ENCODE results near the gene LSS. TPM values are rescaled to one million over a fixed set of nuclear protein-coding genes. Genes with fewer than 3 reads are reported as not detected.
"Not testable (repeated sequence)": the region's sequence is repeated elsewhere in the genome, so short reads cannot be mapped to it uniquely, and the experiment has no call there.

The LSS gene
- total RNA-seq, 1 donor from 2014 or later = 14.1 TPM

DNA sequence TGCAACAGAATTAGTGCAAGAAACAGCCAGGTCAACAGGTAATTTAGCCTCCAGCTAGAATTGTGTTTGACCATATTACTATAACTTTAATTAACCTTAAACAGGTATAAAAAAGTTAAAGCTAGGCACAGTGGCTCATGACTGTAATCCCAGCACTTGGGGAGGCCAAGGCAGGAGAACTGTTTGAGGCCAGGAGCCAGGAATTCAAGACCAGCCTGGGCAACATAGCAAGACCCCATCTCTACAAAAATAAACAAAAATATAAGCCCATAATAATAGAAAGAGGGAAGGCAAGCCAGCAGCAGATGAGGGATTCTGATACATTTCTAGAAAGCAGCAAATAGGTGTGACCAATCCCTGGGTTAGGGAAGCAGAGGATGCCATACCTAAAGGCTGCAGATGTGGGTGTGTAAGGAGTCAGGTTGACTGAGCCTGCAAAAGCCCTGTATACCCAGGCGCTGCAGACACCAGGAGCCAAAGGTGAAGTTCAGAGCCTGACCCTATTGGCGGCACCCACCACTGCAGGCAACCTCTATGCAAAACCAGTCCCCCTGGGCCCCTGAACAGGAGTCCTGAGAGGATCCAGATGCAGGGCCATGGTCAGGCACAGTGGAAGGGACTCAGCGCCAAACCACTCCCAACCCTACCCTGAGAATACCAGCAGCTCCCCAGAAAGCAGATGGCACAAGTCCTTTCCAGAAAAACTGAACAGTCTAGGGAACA lies 19.3 kb upstream of the LSS start:
- no peak overlapping the region for H3K4me3 ChIP-seq (ENCODE audit: low read length in 3 of 3)
- no peaks in the 10 kb centered on the region for H3K9me3 ChIP-seq (ENCODE audit: control insufficient read depth in 3 of 3, low read length in 3 of 3)
- H3K36me3 ChIP-seq (ENCODE audit: control insufficient read depth in 3 of 3, insufficient read depth in 3 of 3, low read length in 3 of 3) = peaks cover 51 to 74% (median 69%) of the 10 kb centered on the region in 3 donors

DNA sequence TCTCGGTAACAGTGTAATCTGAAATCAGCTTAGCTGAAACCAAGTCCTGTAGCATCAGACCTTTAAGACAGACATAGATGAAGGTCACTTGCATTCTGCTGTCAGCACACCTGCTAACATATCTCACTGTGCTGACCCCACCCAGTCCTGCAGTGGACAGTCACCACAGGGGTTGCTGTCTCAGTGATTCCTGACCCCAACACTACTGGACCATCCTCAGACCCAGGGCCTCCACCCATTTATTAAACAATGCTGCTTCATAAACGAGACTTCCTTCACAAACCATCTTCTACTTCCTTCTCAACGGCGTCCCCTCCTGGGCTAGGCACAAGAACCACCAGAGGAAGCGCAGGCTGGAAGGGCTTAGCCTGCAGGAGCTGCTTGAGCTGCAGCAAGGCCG lies 17.8 kb upstream of the LSS start:
- peaks cover 53 to 79% (median 77%) of the 10 kb centered on the region in 3 donors for H3K36me3 ChIP-seq (ENCODE audit: control insufficient read depth in 3 of 3, insufficient read depth in 3 of 3, low read length in 3 of 3)

More for the DNA sequence above, 19.3 kb upstream of the LSS start:
- H3K27me3 ChIP-seq (ENCODE audit: control insufficient read depth in 3 of 3, insufficient read depth in 3 of 3, low read length in 3 of 3) = no peaks in the 10 kb centered on the region
- H3K4me1 ChIP-seq (ENCODE audit: control insufficient read depth in 3 of 3, insufficient read depth in 3 of 3, low read length in 3 of 3) = peaks cover 0 to 2% (median 0%) of the 10 kb centered on the region in 3 donors
- peak overlapping the region in 2 of 3 donors; percentile 8 to 12 for H3K9ac ChIP-seq (ENCODE audit: low read depth in 1 of 3, low read length in 3 of 3)
- no peak overlapping the region for H3K27ac ChIP-seq (ENCODE audit: low read depth, low read length)

DNA sequence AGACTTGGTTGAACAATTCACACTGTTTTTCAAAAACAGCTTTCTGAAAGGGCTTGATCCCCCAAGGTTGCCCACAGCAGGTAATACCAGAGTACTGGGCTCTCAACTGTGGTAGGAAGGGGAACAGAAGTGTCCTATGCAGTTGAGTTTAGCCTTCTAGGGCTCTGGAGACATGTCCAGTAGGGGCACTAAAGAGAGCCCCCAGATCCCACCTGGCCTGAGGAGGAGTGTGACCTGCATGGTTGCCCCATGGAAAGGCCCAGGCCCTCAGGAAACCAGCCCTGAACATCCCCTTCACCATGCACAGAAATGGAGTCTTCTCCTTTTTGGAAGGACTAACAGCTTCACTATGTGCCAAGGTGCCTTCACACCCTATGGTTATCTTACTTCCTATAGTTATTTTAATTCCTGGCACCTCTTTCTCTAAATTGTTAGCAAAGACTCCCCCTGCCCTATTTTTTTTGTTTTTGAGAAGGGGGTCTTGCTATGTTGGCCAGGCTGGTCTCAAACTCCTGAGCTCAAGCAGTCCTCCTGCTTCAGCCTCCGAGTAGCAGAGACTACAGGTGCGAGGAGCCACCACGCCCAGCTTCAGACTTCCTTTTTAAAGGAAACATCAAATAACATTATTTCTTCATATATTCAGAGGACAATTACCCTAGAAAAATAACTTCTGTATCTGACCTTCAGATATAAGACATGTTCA lies 16.8 kb upstream of the LSS start:
- Histone ChIP-seq H3K27me3 (ENCODE audit: control insufficient read depth in 3 of 3, insufficient read depth in 3 of 3, low read length in 3 of 3) (no peaks in the 10 kb centered on the region), H3K36me3 (ENCODE audit: control insufficient read depth in 3 of 3, insufficient read depth in 3 of 3, low read length in 3 of 3) (peaks cover 58 to 79% (median 79%) of the 10 kb centered on the region in 3 donors), H3K27ac (ENCODE audit: low read depth, low read length) (no peak overlapping the region), H3K4me3 (ENCODE audit: low read length in 3 of 3) (no peak overlapping the region), H3K9ac (ENCODE audit: low read depth in 1 of 3, low read length in 3 of 3) (no peak overlapping the region), H3K9me3 (ENCODE audit: control insufficient read depth in 3 of 3, low read length in 3 of 3) (no peaks in the 10 kb centered on the region), H3K4me1 (ENCODE audit: control insufficient read depth in 3 of 3, insufficient read depth in 3 of 3, low read length in 3 of 3) (peaks cover 0 to 2% (median 0%) of the 10 kb centered on the region in 3 donors)

More for the DNA sequence above, 17.8 kb upstream of the LSS start:
- Histone ChIP-seq H3K9me3 (ENCODE audit: control insufficient read depth in 3 of 3, low read length in 3 of 3) (no peaks in the 10 kb centered on the region), H3K27ac (ENCODE audit: low read depth, low read length) (no peak overlapping the region), H3K9ac (ENCODE audit: low read depth in 1 of 3, low read length in 3 of 3) (no peak overlapping the region), H3K4me1 (ENCODE audit: control insufficient read depth in 3 of 3, insufficient read depth in 3 of 3, low read length in 3 of 3) (peaks cover 0 to 2% (median 0%) of the 10 kb centered on the region in 3 donors), H3K27me3 (ENCODE audit: control insufficient read depth in 3 of 3, insufficient read depth in 3 of 3, low read length in 3 of 3) (no peaks in the 10 kb centered on the region), H3K4me3 (ENCODE audit: low read length in 3 of 3) (no peak overlapping the region)

DNA sequence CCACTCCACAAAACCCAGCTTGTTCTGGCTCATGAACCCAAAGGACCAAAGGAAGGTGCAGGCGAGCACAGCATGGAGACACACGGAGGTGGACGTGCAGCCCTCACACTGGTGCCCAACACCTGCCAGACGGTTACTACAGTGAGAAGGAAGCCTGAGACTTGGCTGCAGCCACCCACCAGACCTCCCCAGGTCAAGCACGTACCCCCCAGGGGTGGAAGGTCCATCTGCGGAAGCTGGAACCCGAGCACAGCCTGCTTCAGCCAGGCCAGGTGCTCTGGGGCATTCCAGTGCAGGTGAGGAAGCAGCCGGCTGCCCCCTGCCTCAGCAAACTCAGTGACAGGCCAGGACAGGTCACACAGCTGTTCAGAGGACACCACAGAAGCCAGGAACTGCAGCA lies 16.0 kb upstream of the LSS start:
- Histone ChIP-seq H3K36me3 (ENCODE audit: control insufficient read depth in 3 of 3, insufficient read depth in 3 of 3, low read length in 3 of 3) (peaks cover 62 to 80% (median 80%) of the 10 kb centered on the region in 3 donors), H3K27me3 (ENCODE audit: control insufficient read depth in 3 of 3, insufficient read depth in 3 of 3, low read length in 3 of 3) (no peaks in the 10 kb centered on the region), H3K27ac (ENCODE audit: low read depth, low read length) (no peak overlapping the region), H3K4me3 (ENCODE audit: low read length in 3 of 3) (no peak overlapping the region), H3K9ac (ENCODE audit: low read depth in 1 of 3, low read length in 3 of 3) (peak overlapping the region in 1 of 3 donors; percentile 16), H3K9me3 (ENCODE audit: control insufficient read depth in 3 of 3, low read length in 3 of 3) (no peaks in the 10 kb centered on the region), H3K4me1 (ENCODE audit: control insufficient read depth in 3 of 3, insufficient read depth in 3 of 3, low read length in 3 of 3) (no peaks in the 10 kb centered on the region)

GRCh38 chr21:46243960-46244361 lies 15.4 kb upstream of the LSS start:
- Histone ChIP-seq H3K9ac (ENCODE audit: low read depth in 1 of 3, low read length in 3 of 3) (no peak overlapping the region), H3K27me3 (ENCODE audit: control insufficient read depth in 3 of 3, insufficient read depth in 3 of 3, low read length in 3 of 3) (no peaks in the 10 kb centered on the region), H3K9me3 (ENCODE audit: control insufficient read depth in 3 of 3, low read length in 3 of 3) (no peaks in the 10 kb centered on the region), H3K27ac (ENCODE audit: low read depth, low read length) (no peak overlapping the region), H3K36me3 (ENCODE audit: control insufficient read depth in 3 of 3, insufficient read depth in 3 of 3, low read length in 3 of 3) (peaks cover 68 to 84% (median 80%) of the 10 kb centered on the region in 3 donors), H3K4me3 (ENCODE audit: low read length in 3 of 3) (no peak overlapping the region), H3K4me1 (ENCODE audit: control insufficient read depth in 3 of 3, insufficient read depth in 3 of 3, low read length in 3 of 3) (no peaks in the 10 kb centered on the region)

- Histone ChIP-seq H3K4me1 (ENCODE audit: control insufficient read depth in 3 of 3, insufficient read depth in 3 of 3, low read length in 3 of 3) (no peaks in the 10 kb centered on the region), H3K36me3 (ENCODE audit: control insufficient read depth in 3 of 3, insufficient read depth in 3 of 3, low read length in 3 of 3) (peaks cover 72 to 83% (median 82%) of the 10 kb centered on the region in 3 donors), H3K27ac (ENCODE audit: low read depth, low read length) (no peak overlapping the region), H3K27me3 (ENCODE audit: control insufficient read depth in 3 of 3, insufficient read depth in 3 of 3, low read length in 3 of 3) (no peaks in the 10 kb centered on the region), H3K9me3 (ENCODE audit: control insufficient read depth in 3 of 3, low read length in 3 of 3) (no peaks in the 10 kb centered on the region), H3K4me3 (ENCODE audit: low read length in 3 of 3) (no peak overlapping the region), H3K9ac (ENCODE audit: low read depth in 1 of 3, low read length in 3 of 3) (no peak overlapping the region)
These were observed 14.8 kb upstream of the LSS start for GRCh38 chr21:46243325-46243724.

- H3K9me3 ChIP-seq (ENCODE audit: control insufficient read depth in 3 of 3, low read length in 3 of 3); H3K27ac ChIP-seq (ENCODE audit: low read depth, low read length); H3K4me1 ChIP-seq (ENCODE audit: control insufficient read depth in 3 of 3, insufficient read depth in 3 of 3, low read length in 3 of 3); H3K4me3 ChIP-seq (ENCODE audit: low read length in 3 of 3); H3K27me3 ChIP-seq (ENCODE audit: control insufficient read depth in 3 of 3, insufficient read depth in 3 of 3, low read length in 3 of 3); H3K9ac ChIP-seq (ENCODE audit: low read depth in 1 of 3, low read length in 3 of 3): not testable (repeated sequence)
- peaks cover 63 to 76% (median 74%) of the 10 kb centered on the region in 3 donors for H3K36me3 ChIP-seq (ENCODE audit: control insufficient read depth in 3 of 3, insufficient read depth in 3 of 3, low read length in 3 of 3)
These were observed 13.0 kb upstream of the LSS start for GRCh38 chr21:46241577-46241976.

GRCh38 chr21:46239817-46240325 lies 11.3 kb upstream of the LSS start:
- Histone ChIP-seq H3K27me3 (ENCODE audit: control insufficient read depth in 3 of 3, insufficient read depth in 3 of 3, low read length in 3 of 3) (no peaks in the 10 kb centered on the region), H3K9me3 (ENCODE audit: control insufficient read depth in 3 of 3, low read length in 3 of 3) (no peaks in the 10 kb centered on the region), H3K36me3 (ENCODE audit: control insufficient read depth in 3 of 3, insufficient read depth in 3 of 3, low read length in 3 of 3) (peaks cover 63 to 78% (median 77%) of the 10 kb centered on the region in 3 donors), H3K4me3 (ENCODE audit: low read length in 3 of 3) (no peak overlapping the region), H3K4me1 (ENCODE audit: control insufficient read depth in 3 of 3, insufficient read depth in 3 of 3, low read length in 3 of 3) (no peaks in the 10 kb centered on the region), H3K9ac (ENCODE audit: low read depth in 1 of 3, low read length in 3 of 3) (no peak overlapping the region), H3K27ac (ENCODE audit: low read depth, low read length) (no peak overlapping the region)

DNA sequence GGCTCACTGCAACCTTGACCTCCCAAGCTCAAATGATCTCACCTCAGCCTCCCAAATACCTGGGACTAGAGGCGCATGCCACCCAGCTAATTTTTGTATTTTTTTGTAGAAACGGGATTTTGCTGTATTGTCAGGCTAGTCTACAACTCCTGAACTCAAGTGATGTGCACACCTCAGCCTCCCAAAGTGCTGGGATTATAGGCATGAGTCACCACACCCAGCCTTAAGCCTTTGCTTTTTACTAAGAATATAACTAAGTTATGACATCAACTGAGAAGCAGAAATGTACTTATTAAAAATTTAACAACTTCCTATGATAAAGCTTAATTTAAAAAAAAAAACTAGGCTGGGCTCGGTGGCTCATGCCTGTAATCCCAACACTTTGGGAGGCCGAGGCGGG lies 8.9 kb upstream of the LSS start:
- Histone ChIP-seq H3K9me3 (ENCODE audit: control insufficient read depth in 3 of 3, low read length in 3 of 3) (no peaks in the 10 kb centered on the region), H3K9ac (ENCODE audit: low read depth in 1 of 3, low read length in 3 of 3) (no peak overlapping the region), H3K36me3 (ENCODE audit: control insufficient read depth in 3 of 3, insufficient read depth in 3 of 3, low read length in 3 of 3) (peaks cover 55 to 73% (median 66%) of the 10 kb centered on the region in 3 donors), H3K27ac (ENCODE audit: low read depth, low read length) (no peak overlapping the region), H3K4me1 (ENCODE audit: control insufficient read depth in 3 of 3, insufficient read depth in 3 of 3, low read length in 3 of 3) (no peaks in the 10 kb centered on the region), H3K4me3 (ENCODE audit: low read length in 3 of 3) (no peak overlapping the region), H3K27me3 (ENCODE audit: control insufficient read depth in 3 of 3, insufficient read depth in 3 of 3, low read length in 3 of 3) (no peaks in the 10 kb centered on the region)

DNA sequence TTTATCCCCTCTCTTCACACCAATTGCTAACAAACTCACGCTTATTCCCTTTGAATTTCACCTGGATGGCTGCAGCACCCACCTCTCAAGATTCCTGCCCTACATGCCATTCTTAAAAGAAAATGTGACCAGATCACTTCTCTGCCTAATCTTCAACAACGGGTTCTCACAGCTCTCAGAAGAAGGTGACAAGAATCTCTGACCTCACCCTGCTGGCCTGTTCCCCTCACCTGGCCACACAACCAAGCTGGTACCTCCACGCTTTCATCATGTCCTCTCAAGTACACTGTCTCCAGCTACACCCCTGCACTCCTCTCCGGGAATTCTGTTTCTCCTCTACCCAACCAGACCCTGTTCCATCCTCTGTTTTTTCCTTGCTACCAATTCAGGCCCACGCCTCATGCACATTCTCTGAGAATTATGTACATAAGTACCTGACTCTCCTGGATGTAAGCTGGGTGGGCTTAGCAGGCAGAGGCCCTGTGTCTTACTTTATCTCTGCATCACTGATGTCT lies 5.9 kb upstream of the LSS start:
- peaks cover 38 to 45% (median 41%) of the 10 kb centered on the region in 3 donors for H3K36me3 ChIP-seq (ENCODE audit: control insufficient read depth in 3 of 3, insufficient read depth in 3 of 3, low read length in 3 of 3)
- no peaks in the 10 kb centered on the region for H3K9me3 ChIP-seq (ENCODE audit: control insufficient read depth in 3 of 3, low read length in 3 of 3)
- peaks cover 2 to 5% (median 4%) of the 10 kb centered on the region in 3 donors for H3K4me1 ChIP-seq (ENCODE audit: control insufficient read depth in 3 of 3, insufficient read depth in 3 of 3, low read length in 3 of 3)
- no peak overlapping the region for H3K27ac ChIP-seq (ENCODE audit: low read depth, low read length)
- no peak overlapping the region for H3K9ac ChIP-seq (ENCODE audit: low read depth in 1 of 3, low read length in 3 of 3)
- no peak overlapping the region for H3K4me3 ChIP-seq (ENCODE audit: low read length in 3 of 3)
- H3K27me3 ChIP-seq (ENCODE audit: control insufficient read depth in 3 of 3, insufficient read depth in 3 of 3, low read length in 3 of 3) = no peaks in the 10 kb centered on the region
